SW 1271 (cell line): Measurements from ENCODE around the gene NOL8.

Experiments used
- DNase-seq, 2 experiments: peaks; one replicate each; lab custom pipeline; 2025; lab: John Stamatoyannopoulos, UW

The NOL8 gene

DNA sequence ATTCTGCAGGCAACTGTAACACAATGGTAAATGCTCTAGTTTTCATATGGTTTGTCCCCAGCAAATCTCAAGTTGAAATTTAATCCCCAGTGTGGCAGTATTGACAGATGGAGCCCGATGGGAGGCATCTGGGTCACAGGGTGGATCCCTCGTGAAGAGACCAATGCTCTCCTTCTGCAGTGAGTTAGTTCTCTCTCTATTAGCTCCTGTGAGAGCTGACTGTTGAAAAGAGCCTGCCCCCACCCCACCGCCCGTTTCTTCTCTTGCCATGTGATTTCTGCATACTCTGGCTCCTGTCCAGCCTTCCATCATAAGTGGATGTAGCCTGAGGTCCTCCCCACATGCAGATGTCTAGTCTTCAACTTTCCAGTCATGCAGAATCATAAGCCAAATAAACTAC lies 58.7 kb downstream of the NOL8 start:
- no peak for DNase-seq

DNA sequence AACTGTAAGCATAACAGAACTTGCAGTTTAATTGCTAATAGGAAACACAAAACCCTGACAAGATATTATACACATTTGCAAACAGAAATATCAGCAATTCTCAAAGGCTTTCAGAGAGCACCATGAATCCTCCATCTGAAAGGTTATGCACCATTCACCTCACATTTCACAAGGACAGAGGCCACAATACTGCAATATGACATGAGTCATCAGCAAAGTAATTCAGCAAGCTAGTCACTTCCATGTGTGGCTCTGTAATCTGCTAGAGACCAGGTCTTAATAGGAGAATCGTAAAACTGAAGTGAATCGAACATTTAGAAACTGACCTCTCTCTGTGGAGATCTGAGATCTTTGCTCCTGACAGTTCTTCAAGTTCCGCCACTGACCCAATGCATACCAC lies 60.0 kb downstream of the NOL8 start:
- no peak for DNase-seq

- DNase-seq: no peak
Measured at GRCh38 chr9:92263131-92263530, 62.0 kb downstream of the NOL8 start.

DNA sequence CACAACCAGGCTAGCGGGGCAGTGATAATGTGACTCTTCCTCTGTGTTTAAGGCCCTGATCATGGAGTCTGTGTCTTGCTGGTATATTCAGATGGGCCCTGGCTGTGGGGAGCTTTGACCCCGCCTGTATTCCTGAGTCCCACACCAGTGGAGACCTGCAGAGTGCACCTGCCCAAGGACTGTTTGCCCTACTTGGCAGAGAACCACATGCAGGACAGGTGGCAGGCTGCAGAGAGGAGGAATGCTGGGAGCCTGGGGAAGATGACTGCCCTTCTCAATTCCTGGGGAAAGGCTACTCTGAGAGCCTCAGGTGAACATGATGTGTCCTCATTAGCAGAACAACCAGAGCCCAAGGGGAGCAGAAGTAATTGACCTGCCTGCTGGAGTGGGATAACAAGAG lies 67.8 kb downstream of the NOL8 start:
- no peak for DNase-seq

- DNase-seq: no peak
Measured at GRCh38 chr9:92254381-92255337, 70.5 kb downstream of the NOL8 start.

DNA sequence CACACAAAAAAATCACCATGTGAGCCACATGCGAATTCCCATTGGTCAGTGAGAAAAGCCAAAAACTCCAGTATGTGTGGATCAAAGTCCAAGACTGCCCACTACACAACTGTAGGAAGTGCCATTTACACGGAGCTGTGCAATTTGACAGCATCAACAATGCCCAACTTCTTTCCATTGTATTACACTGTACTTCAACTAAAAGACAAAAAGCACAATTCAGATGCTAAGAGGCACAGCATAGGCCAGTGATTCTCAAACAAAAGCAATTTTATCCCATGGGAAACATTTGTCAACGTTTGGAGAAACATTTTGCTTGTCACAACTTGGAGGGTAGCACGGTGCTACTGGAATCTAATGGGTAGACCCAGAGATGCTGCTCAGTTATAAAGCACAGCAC lies 71.5 kb downstream of the NOL8 start:
- no peak for DNase-seq

DNA sequence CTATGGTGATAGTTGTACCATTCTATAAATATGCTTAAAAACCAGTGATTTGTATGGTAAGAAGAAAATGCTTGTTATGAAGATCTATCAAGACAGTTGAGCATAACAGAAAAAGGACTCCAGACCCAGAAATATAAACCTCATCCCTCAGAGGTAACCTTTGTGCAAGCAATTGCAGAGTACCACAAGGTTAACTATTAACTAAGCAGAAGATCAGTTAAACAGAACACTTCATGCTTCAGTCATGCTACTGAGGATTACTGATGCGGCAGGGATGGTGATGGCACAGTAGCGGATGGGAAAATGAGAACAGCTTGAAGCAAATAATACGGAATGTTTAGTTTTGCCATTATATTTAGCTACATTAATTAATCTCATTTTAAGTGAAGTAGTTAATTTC lies 77.2 kb downstream of the NOL8 start:
- no peak for DNase-seq
